Measurements from ENCODE around the gene EFCAB5. TPM values are rescaled to one million over a fixed set of nuclear protein-coding genes. Genes with fewer than 3 reads are reported as not detected.

Gene EFCAB5
- total RNA-seq, 1 donor from 2014 or later = 0.71 TPM

GRCh38 chr17:30155389-30155788 is 214.0 kb downstream of the EFCAB5 start:
- DNase-seq (ENCODE audit: low spot score) = no peak
- H3K4me2 ChIP-seq = no peak overlapping the region
- no peak overlapping the region for H3K27ac Mint-ChIP-seq
- no peaks in the 10 kb centered on the region for H3K4me1 ChIP-seq
- H3K27me3 Mint-ChIP-seq (ENCODE audit: insufficient read depth, low read depth) = no peaks in the 10 kb centered on the region
- H2AFZ ChIP-seq (replicated peaks) = no peak overlapping the region
- H3K9ac ChIP-seq = no peak overlapping the region
- H3K27ac ChIP-seq = no peak overlapping the region
- no peak overlapping the region for H3K4me3 ChIP-seq
- H3K4me3 Mint-ChIP-seq = no peak overlapping the region
- H3K36me3 Mint-ChIP-seq = peaks cover 42% of the 10 kb centered on the region
- TF ChIP-seq EZH2phosphoT487 (IDR thresholded peaks at IDR 0.05) = no peak
- TF ChIP-seq EZH2 (IDR thresholded peaks at IDR 0.05) = no peak
- no peaks in the 10 kb centered on the region for H3K4me1 Mint-ChIP-seq
- peaks cover 13% of the 10 kb centered on the region for H3K36me3 ChIP-seq
- H3K9me3 ChIP-seq (ENCODE audit: low read depth) = no peaks in the 10 kb centered on the region
- peaks cover 26% of the 10 kb centered on the region for H3K9me3 Mint-ChIP-seq
- peaks cover 94% of the 10 kb centered on the region for H3K79me2 ChIP-seq (ENCODE audit: low read depth)
- no peaks in the 10 kb centered on the region for H3K27me3 ChIP-seq
- H4K20me1 ChIP-seq (ENCODE audit: low read depth) = peaks cover 18% of the 10 kb centered on the region
- H3F3A ChIP-seq (ENCODE audit: low read depth) = no peaks in the 10 kb centered on the region

MicroRNA genes within 50 kb of the gene (microRNA counts, 767-probe panel; counts per million panel counts)
- 460 counts per million, percentile 90 among the panel's probes with 10 or more counts for microRNA hsa-miR-3184-5p
- microRNA hsa-miR-423-3p = 7,739 counts per million, percentile 93 among the panel's probes with 10 or more counts
- 7,844 counts per million, percentile 94 among the panel's probes with 10 or more counts for microRNA hsa-miR-423-5p

Small RNA genes within 50 kb of the gene (microRNA-seq; reads per million reads assigned to microRNA genes)
- not detected for gene MIR423

Small RNA genes within 50 kb of the gene (small RNA-seq; reads per million reads assigned to genes)
- not detected for gene AC104984.5
- gene RNY4P13 = not detected

Other genes starting within 250 kb of the EFCAB5 start
- gene SSH2, start 11.4 kb upstream of the EFCAB5 start, total RNA-seq (ENCODE audit: low replicate concordance) = 12.2 and 13.2 TPM in 2 replicates
- 13.1 and 14.8 TPM in 2 replicates for gene NSRP1, start 175.2 kb downstream of the EFCAB5 start, total RNA-seq (ENCODE audit: low replicate concordance)